SK-N-SH (cell line): ENCODE data around the gene SELENOM. TPM values are rescaled to one million over a fixed set of nuclear protein-coding genes. Genes with fewer than 3 reads are reported as not detected.
A peak's percentile ranks its signal among the peaks of the same experiment; 100 is the strongest.

Experiments
- CTCF ChIA-PET: fragments of 300-600, 350-600 bp; formaldehyde crosslinking; extraction: SDS; loops from one replicate; lab custom pipeline; 2021; lab: Yijun Ruan, JAX
- POLR2A ChIA-PET: fragments of 350-600 bp; sonication (Branson Sonifier 250); formaldehyde crosslinking; extraction: SDS; loops from one replicate; lab custom pipeline; 2020; ENCODE audit warnings: antibody characterized with exemption, inconsistent platforms; lab: Yijun Ruan, JAX
- DNase-seq: peaks from one replicate; pipeline ENCODE4 v3.0.0; 2012
- H2AFZ ChIP-seq: fragments of 200-600 bp; sonication (generic); 2 replicates; pipeline ENCODE4 v1.8.1; 2016; ENCODE audit warnings: antibody characterized with exemption, mild to moderate bottlenecking, low read depth
- H3F3A ChIP-seq: fragments of 200-600 bp; sonication (generic); replicated peaks from 2 replicates; pipeline ENCODE3; 2016; ENCODE audit warnings: antibody characterized with exemption, mild to moderate bottlenecking; ENCODE audit not compliant: insufficient read depth
- H3K27ac ChIP-seq, 2 experiments: fragments of 200-500 bp in 1 of 2; fragments of 200-600 bp in 1 of 2; sonication (Bioruptor generic) in 1 of 2; sonication (generic), shearing (Covaris generic) in 1 of 2; 2 replicates each; pipeline versions ENCODE4 v1.5.1 to v1.6.1; 2014 to 2016; ENCODE audit warnings: low read depth in 2 of 2, inconsistent platforms in 1 of 2, low read length in 1 of 2, mild to moderate bottlenecking in 1 of 2, mixed read lengths in 1 of 2
- H3K27me3 ChIP-seq: fragments of 200-600 bp; sonication (generic), shearing (Covaris generic); 2 replicates; pipeline ENCODE4 v1.6.1; 2016; ENCODE audit warnings: mixed run types; ENCODE audit not compliant: insufficient read depth
- H3K36me3 ChIP-seq, 2 experiments: fragments of 200-500 bp in 1 of 2; fragments of 200-600 bp in 1 of 2; sonication (Bioruptor generic) in 1 of 2; sonication (generic) in 1 of 2; replicated peaks in 1 of 2; 2 replicates each; pipeline versions ENCODE3 to v1.5.1; 2014 to 2016; ENCODE audit warnings: low read length in 1 of 2, mild to moderate bottlenecking in 1 of 2; ENCODE audit not compliant: insufficient read depth in 2 of 2, control insufficient read depth in 1 of 2
- H3K4me1 ChIP-seq, 2 experiments: fragments of 200-500 bp in 1 of 2; fragments of 200-600 bp in 1 of 2; sonication (Bioruptor generic) in 1 of 2; sonication (generic), shearing (Covaris generic) in 1 of 2; 2 replicates each; pipeline versions ENCODE4 v1.5.1 to v1.6.1; 2014 to 2016; ENCODE audit warnings: low read depth in 1 of 2, low read length in 1 of 2, mixed run types in 1 of 2; ENCODE audit not compliant: insufficient read depth in 2 of 2, control insufficient read depth in 1 of 2
- H3K4me2 ChIP-seq: fragments of 200-600 bp; sonication (generic), shearing (Covaris generic); 2 replicates; pipeline ENCODE4 v1.6.1; 2017; ENCODE audit warnings: mixed run types
- H3K4me3 ChIP-seq, 2 experiments: fragments of 200-500 bp in 1 of 2; fragments of 200-600 bp in 1 of 2; sonication (Bioruptor generic) in 1 of 2; sonication (generic), shearing (Covaris generic) in 1 of 2; 2 replicates each; pipeline versions ENCODE4 v1.5.1 to v1.8.1; 2014 to 2016; ENCODE audit warnings: low read depth in 2 of 2, inconsistent platforms in 1 of 2, low read length in 1 of 2, mild to moderate bottlenecking in 1 of 2, mixed read lengths in 1 of 2, moderate library complexity in 1 of 2
- H3K79me2 ChIP-seq: fragments of 200-600 bp; sonication (generic); 2 replicates; pipeline ENCODE4 v1.8.1; 2017; ENCODE audit warnings: mild to moderate bottlenecking; ENCODE audit not compliant: insufficient read depth
- H3K9ac ChIP-seq: fragments of 200-600 bp; sonication (generic); 2 replicates; pipeline ENCODE4 v1.6.1; 2017; ENCODE audit warnings: mixed run types
- H3K9me2 ChIP-seq: fragments of 200-600 bp; sonication (generic); 2 replicates; pipeline ENCODE4 v1.6.1; 2017; ENCODE audit warnings: mixed run types
- H3K9me3 ChIP-seq: fragments of 200-600 bp; sonication (generic); 2 replicates; pipeline ENCODE4 v1.6.1; 2017; ENCODE audit warnings: mixed run types, mild to moderate bottlenecking, moderate library complexity
- H4K20me1 ChIP-seq: fragments of 200-600 bp; sonication (generic); 2 replicates; pipeline ENCODE4 v1.6.1; 2017; ENCODE audit warnings: mild to moderate bottlenecking, mixed run types; ENCODE audit not compliant: insufficient read depth
- FOSL2 ChIP-seq: IDR thresholded peaks from 2 replicates; pipeline ENCODE4 v1.4.0; 2012; ENCODE audit warnings: low read depth, mild to moderate bottlenecking, moderate library complexity, borderline replicate concordance
- JUND ChIP-seq: IDR thresholded peaks from 2 replicates; pipeline ENCODE4 v1.4.0; 2012
- MEF2A ChIP-seq: IDR thresholded peaks from 2 replicates; pipeline ENCODE4 v1.4.0; 2012; ENCODE audit warnings: low read depth, borderline replicate concordance
- MXI1 ChIP-seq: IDR thresholded peaks from 2 replicates; pipeline ENCODE4 v1.6.1; 2012; ENCODE audit warnings: mild to moderate bottlenecking, low read depth, low read length, improper control_type of control experiment
- NRF1 ChIP-seq: IDR thresholded peaks from 2 replicates; pipeline ENCODE4 v1.6.1; 2012; ENCODE audit warnings: low read depth, mild to moderate bottlenecking, low read length
- POLR2AphosphoS5 ChIP-seq: IDR thresholded peaks from 2 replicates; pipeline ENCODE4 v1.6.1; 2012; ENCODE audit warnings: low read depth, low read length
- RCOR1 ChIP-seq: fragments of 150-350 bp; IDR thresholded peaks from 2 replicates; pipeline ENCODE4 v1.6.1; 2017; ENCODE audit warnings: antibody characterized with exemption, low read length
- RXRA ChIP-seq: IDR thresholded peaks from 2 replicates; pipeline ENCODE4 v1.4.0; 2012; ENCODE audit warnings: low read depth, mild to moderate bottlenecking, borderline replicate concordance
- SMC3 ChIP-seq: IDR thresholded peaks from 2 replicates; pipeline ENCODE4 v1.6.1; 2012; ENCODE audit warnings: low read depth, low read length, improper control_type of control experiment
- TAF1 ChIP-seq: IDR thresholded peaks from 2 replicates; pipeline ENCODE4 v1.6.1; 2012; ENCODE audit warnings: low read depth, mild to moderate bottlenecking, low read length, moderate library complexity, borderline replicate concordance
- TCF12 ChIP-seq: IDR thresholded peaks from 2 replicates; pipeline ENCODE4 v1.4.0; 2012
- WGBS: methylation state at CpG from one replicate; pipeline ENCODE4 v1.1.6; 2017; ENCODE audit warnings: low lambda C conversion rate; 5-methylcytosine and 5-hydroxymethylcytosine counted together
- polyA plus RNA-seq, 3 experiments: library from polyadenylated mRNA; depleted of rRNA; stranded (reverse); fragments of >200 nt; gene quantifications; 2 replicates each; pipeline ENCODE4 v1.2.3, GENCODE V29; 2012
- TF ChIP-seq, protein P1 (sequence below): fragments of 150-350 bp; IDR thresholded peaks from 2 replicates; pipeline ENCODE4 v1.6.1; 2017; ENCODE audit warnings: antibody characterized with exemption, low read length, low read depth, borderline replicate concordance
- TF ChIP-seq, protein P2 (sequence below): fragments of 200-600 bp; sonication (generic); IDR thresholded peaks from 2 replicates; pipeline ENCODE4 v1.6.1; 2017; ENCODE audit warnings: antibody characterized with exemption, mild to moderate bottlenecking, moderate library complexity
- TF ChIP-seq, protein P3 (sequence below): fragments of 150-350 bp; IDR thresholded peaks from 2 replicates; pipeline ENCODE4 v1.6.1; 2016; ENCODE audit warnings: mild to moderate bottlenecking, low read depth, low read length
- TF ChIP-seq, protein P4 (sequence below): IDR thresholded peaks from 2 replicates; pipeline ENCODE4 v1.4.0; 2012; ENCODE audit warnings: low read depth

SELENOM gene
- polyA plus RNA-seq, 1 of the 3 experiments (the other 2 are of a cell fraction): 117 TPM

DNA sequence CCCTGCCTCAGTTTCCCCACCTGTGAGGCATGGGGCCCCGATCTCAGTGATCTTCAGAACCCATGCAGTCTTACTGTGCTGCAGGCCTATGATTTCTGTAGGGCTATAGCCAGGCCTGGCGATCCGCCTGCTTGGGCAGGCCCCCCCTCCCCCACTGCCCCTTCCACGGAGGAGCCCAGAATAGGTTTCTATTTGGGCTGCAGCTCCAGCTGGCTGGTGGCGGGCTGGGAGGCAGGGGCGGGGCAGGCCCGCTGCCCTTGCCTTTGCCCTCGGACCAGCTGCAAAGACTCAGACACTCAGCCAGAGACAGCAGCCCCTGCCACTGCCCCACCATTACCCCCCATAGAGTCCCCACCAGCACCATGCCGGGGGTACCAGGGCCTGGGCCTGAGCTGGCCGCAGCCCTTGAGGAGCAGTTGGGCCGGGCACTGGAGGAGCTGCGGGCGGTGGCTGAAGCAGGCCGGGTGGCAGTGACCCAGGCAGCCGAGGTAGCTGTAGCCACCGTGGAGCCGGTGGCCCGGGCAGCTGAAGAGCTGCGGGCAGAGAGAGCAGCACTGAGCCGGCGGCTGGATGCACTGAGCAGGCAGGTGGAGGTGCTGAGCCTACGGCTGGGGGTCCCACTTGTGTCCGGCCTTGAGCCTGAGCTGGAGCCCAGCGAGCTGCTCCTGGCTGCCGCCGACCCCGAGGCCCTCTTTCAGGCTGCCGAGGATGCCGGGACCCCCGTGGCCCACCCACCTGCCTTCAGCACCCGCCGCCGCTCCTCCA lies 14.1 kb downstream of the SELENOM start (continued):
- TF ChIP-seq MEF2A (no peak), RXRA (no peak), JUND (no peak), TCF12 (no peak), NRF1 (no peak), FOSL2 (no peak), TAF1 (no peak), SMC3 (no peak), RCOR1 (no peak)
- TF ChIP-seq, protein P1, sequence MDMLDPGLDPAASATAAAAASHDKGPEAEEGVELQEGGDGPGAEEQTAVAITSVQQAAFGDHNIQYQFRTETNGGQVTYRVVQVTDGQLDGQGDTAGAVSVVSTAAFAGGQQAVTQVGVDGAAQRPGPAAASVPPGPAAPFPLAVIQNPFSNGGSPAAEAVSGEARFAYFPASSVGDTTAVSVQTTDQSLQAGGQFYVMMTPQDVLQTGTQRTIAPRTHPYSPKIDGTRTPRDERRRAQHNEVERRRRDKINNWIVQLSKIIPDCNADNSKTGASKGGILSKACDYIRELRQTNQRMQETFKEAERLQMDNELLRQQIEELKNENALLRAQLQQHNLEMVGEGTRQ: no peak
- TF ChIP-seq, protein P2, sequence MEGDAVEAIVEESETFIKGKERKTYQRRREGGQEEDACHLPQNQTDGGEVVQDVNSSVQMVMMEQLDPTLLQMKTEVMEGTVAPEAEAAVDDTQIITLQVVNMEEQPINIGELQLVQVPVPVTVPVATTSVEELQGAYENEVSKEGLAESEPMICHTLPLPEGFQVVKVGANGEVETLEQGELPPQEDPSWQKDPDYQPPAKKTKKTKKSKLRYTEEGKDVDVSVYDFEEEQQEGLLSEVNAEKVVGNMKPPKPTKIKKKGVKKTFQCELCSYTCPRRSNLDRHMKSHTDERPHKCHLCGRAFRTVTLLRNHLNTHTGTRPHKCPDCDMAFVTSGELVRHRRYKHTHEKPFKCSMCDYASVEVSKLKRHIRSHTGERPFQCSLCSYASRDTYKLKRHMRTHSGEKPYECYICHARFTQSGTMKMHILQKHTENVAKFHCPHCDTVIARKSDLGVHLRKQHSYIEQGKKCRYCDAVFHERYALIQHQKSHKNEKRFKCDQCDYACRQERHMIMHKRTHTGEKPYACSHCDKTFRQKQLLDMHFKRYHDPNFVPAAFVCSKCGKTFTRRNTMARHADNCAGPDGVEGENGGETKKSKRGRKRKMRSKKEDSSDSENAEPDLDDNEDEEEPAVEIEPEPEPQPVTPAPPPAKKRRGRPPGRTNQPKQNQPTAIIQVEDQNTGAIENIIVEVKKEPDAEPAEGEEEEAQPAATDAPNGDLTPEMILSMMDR: no peak

DNA sequence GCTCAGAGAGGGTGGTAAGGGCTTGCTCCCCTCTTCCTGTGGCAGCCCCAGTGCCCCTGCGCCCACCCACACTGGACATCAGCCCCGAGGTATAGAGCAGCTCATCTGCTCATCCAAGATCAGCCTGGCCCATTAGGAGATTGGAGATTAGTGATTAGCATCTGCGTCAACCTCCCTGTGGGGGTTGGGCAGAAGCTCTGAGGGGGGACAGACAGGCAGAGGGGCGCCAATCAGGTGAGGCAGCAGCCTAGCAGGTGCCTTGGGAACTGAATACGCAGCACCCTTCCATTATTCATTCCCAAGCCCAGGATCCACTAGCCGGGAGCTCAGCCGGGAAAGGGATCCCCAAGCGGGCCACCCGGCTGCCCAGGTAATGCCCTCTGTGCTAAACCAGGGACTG lies 15.2 kb downstream of the SELENOM start:
- TF ChIP-seq, protein P3, sequence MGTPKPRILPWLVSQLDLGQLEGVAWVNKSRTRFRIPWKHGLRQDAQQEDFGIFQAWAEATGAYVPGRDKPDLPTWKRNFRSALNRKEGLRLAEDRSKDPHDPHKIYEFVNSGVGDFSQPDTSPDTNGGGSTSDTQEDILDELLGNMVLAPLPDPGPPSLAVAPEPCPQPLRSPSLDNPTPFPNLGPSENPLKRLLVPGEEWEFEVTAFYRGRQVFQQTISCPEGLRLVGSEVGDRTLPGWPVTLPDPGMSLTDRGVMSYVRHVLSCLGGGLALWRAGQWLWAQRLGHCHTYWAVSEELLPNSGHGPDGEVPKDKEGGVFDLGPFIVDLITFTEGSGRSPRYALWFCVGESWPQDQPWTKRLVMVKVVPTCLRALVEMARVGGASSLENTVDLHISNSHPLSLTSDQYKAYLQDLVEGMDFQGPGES: no peak
- no peak for TF ChIP-seq FOSL2
- TF ChIP-seq, protein P4, sequence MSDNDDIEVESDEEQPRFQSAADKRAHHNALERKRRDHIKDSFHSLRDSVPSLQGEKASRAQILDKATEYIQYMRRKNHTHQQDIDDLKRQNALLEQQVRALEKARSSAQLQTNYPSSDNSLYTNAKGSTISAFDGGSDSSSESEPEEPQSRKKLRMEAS: no peak
- TF ChIP-seq MXI1: no peak
- TF ChIP-seq TAF1: no peak
- TF ChIP-seq JUND: no peak
- no peak for TF ChIP-seq POLR2AphosphoS5
- TF ChIP-seq, all 33 proteins: peak for 0
- no peaks in the 10 kb centered on the region; a peak in 1 of 4 replicates for H3K4me1 ChIP-seq
- H3F3A ChIP-seq: no peaks in the 10 kb centered on the region
- no peaks in the 10 kb centered on the region for H3K79me2 ChIP-seq
- no peak overlapping the region for H3K4me3 ChIP-seq
- H3K9me2 ChIP-seq: no peaks in the 10 kb centered on the region
- H3K9ac ChIP-seq: no peak overlapping the region
- no peaks in the 10 kb centered on the region for H4K20me1 ChIP-seq
- no peak overlapping the region for H3K27ac ChIP-seq
- no peaks in the 10 kb centered on the region for H3K27me3 ChIP-seq
- H3K4me2 ChIP-seq: no peak overlapping the region
- POLR2A ChIA-PET: interaction anchor here (1.0 kb wide), 1 partner anchor 13 kb away, joined by 3 read pairs; no protein-coding TSS in a partner anchor
- WGBS: 90% methylated on average over 5 of the region's 9 CpGs
- CTCF ChIA-PET: interaction anchor here (0.6 to 4.7 kb wide), 8 partner anchors 12 to 458 kb away, joined by 3 to 39 read pairs (median 4); partner anchors contain the start of gene SELENOM
- no peak overlapping the region for H2AFZ ChIP-seq
- H3K36me3 ChIP-seq: peaks cover 8 to 40% of the 10 kb centered on the region in 2 experiments
- DNase-seq: peak; percentile 15
- H3K9me3 ChIP-seq: no peaks in the 10 kb centered on the region
